Measurements from ENCODE around the gene AGO1. TPM values are rescaled to one million over a fixed set of nuclear protein-coding genes. Genes with fewer than 3 reads are reported as not detected.

Gene AGO1
- total and polyA plus RNA-seq, 2 of the 8 experiments (the other 6 are each of a cell fraction or from before 2014, with no cell fraction given) = 15.1 to 73.7 TPM

- Histone ChIP-seq H2AK5ac (ENCODE audit: low read depth, low read length) (no peak overlapping the region), H3K14ac (ENCODE audit: insufficient read length) (no peak overlapping the region), H3K4me3 (ENCODE audit: extremely low read depth in 1 of 4, insufficient read depth in 2 of 4, low read depth in 3 of 4, low read length in 4 of 4) (no peak overlapping the region), H3K23ac (ENCODE audit: insufficient read length) (no peak overlapping the region), H3K23me2 (ENCODE audit: low read depth, low read length) (no peaks in the 10 kb centered on the region), H4K5ac (ENCODE audit: insufficient read length, low read depth, low read length) (no peak overlapping the region), H3K4me2 (ENCODE audit: insufficient read depth in 1 of 2, low read depth in 2 of 2, low read length in 2 of 2) (no peak overlapping the region), H2BK5ac (ENCODE audit: low read depth, low read length) (no peak overlapping the region), H2AFZ (ENCODE audit: low read length) (no peak overlapping the region), H3K4me1 (replicated peaks in 1 of 4; ENCODE audit: control insufficient read depth in 3 of 4, insufficient read depth in 4 of 4, low read length in 3 of 4) (no peaks in the 10 kb centered on the region), H3K27ac (ENCODE audit: low read depth, low read length) (no peak overlapping the region), H2BK20ac (ENCODE audit: low read length) (no peak overlapping the region), H3K9ac (replicated peaks in 1 of 4; ENCODE audit: extremely low read depth in 1 of 4, low read depth in 3 of 4, low read length in 3 of 4) (no peak overlapping the region), H3K27me3 (replicated peaks in 1 of 4; ENCODE audit: control insufficient read depth in 3 of 4, extremely low read depth in 1 of 4, insufficient read depth in 3 of 4, low read length in 3 of 4) (no peaks in the 10 kb centered on the region), H3K36me3 (ENCODE audit: control insufficient read depth in 2 of 4, insufficient read depth in 4 of 4, low read length in 3 of 4) (peaks cover 8 to 64% (median 36%) of the 10 kb centered on the region in 4 experiments; a peak in 7 of 8 replicates), H4K91ac (replicated peaks; ENCODE audit: insufficient read length, low read length) (no peak overlapping the region), H3K56ac (replicated peaks; ENCODE audit: insufficient read length, low read depth, low read length) (no peak overlapping the region), H2BK12ac (ENCODE audit: low read depth, low read length) (no peak overlapping the region), H2BK15ac (ENCODE audit: low read length) (no peak overlapping the region), H3K4ac (replicated peaks; ENCODE audit: insufficient read length, low read depth, low read length) (no peak overlapping the region), H3K79me1 (ENCODE audit: low read depth, low read length) (no peaks in the 10 kb centered on the region), H3K18ac (ENCODE audit: extremely low read depth, low read length) (no peak overlapping the region), H2BK120ac (replicated peaks; ENCODE audit: low read depth, low read length) (no peak overlapping the region), H3K9me3 (ENCODE audit: insufficient read depth in 2 of 2, low read depth in 1 of 2, low read length in 1 of 2) (no peaks in the 10 kb centered on the region), H4K20me1 (replicated peaks in 1 of 2; ENCODE audit: control insufficient read depth in 1 of 2, insufficient read depth in 2 of 2, low read length in 2 of 2) (peaks cover 6 to 7% of the 10 kb centered on the region in 2 experiments), H3K79me2 (ENCODE audit: control insufficient read depth in 1 of 2, insufficient read depth in 2 of 2, low read length in 2 of 2) (no peaks in the 10 kb centered on the region), H4K8ac (ENCODE audit: extremely low read depth, insufficient read depth, low read length) (no peak overlapping the region)
- ChIA-PET CTCF (ENCODE audit: partially characterized antibody) (interaction anchor here (3.4 kb wide), 1 partner anchor 12 kb away, joined by 22 read pairs; the partner anchor contains the start of gene AGO1), POLR2A (ENCODE audit: partially characterized antibody) (no interaction called here)
- no peak for DNase-seq (ENCODE audit: low read depth in 1 of 2, low spot score in 2 of 2)
- no peak for FAIRE-seq
- WGBS, 2 experiments (ENCODE audit: extremely low coverage in 1 of 2, insufficient coverage in 1 of 2, insufficient read length in 1 of 2, insufficient replicate concordance in 2 of 2, low coverage in 1 of 2, low lambda C conversion rate in 2 of 2, missing lambda C conversion rate in 1 of 2) = 88% methylated on average over 1 of the region's 1 CpG; no CpG with 5 or more reads in 1 of the 2 experiments
- TF ChIP-seq RFX5 (IDR thresholded peaks at IDR 0.05; ENCODE audit: borderline replicate concordance, low read depth, low read length) (no peak), CEBPB (IDR thresholded peaks at IDR 0.05; ENCODE audit: low read depth, low read length) (no peak), POLR2AphosphoS5 (IDR thresholded peaks at IDR 0.05; ENCODE audit: low read depth, low read length) (no peak), JUND (IDR thresholded peaks at IDR 0.05; ENCODE audit: low read length) (no peak), TCF12 (IDR thresholded peaks at IDR 0.05; ENCODE audit: low read depth, low read length) (no peak), TEAD4 (IDR thresholded peaks at IDR 0.05; ENCODE audit: low read depth, low read length) (no peak), RXRA (IDR thresholded peaks at IDR 0.05; ENCODE audit: insufficient read depth, low read depth, low read length) (no peak), EZH2 (IDR thresholded peaks at IDR 0.05; ENCODE audit: low read depth, low read length, severe bottlenecking) (no peak), EGR1 (IDR thresholded peaks at IDR 0.05; ENCODE audit: borderline replicate concordance, low read depth, low read length) (no peak), CHD2 (IDR thresholded peaks at IDR 0.05; ENCODE audit: low read length) (no peak), SP2 (IDR thresholded peaks at IDR 0.05; ENCODE audit: low read length) (no peak), USF2 (IDR thresholded peaks at IDR 0.05; ENCODE audit: low read length) (no peak)
- TF ChIP-seq, protein P1, sequence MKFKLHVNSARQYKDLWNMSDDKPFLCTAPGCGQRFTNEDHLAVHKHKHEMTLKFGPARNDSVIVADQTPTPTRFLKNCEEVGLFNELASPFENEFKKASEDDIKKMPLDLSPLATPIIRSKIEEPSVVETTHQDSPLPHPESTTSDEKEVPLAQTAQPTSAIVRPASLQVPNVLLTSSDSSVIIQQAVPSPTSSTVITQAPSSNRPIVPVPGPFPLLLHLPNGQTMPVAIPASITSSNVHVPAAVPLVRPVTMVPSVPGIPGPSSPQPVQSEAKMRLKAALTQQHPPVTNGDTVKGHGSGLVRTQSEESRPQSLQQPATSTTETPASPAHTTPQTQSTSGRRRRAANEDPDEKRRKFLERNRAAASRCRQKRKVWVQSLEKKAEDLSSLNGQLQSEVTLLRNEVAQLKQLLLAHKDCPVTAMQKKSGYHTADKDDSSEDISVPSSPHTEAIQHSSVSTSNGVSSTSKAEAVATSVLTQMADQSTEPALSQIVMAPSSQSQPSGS (IDR thresholded peaks at IDR 0.05; ENCODE audit: low read length) = no peak
Measured at GRCh38 chr1:35894656-35895055, 11.6 kb downstream of the AGO1 start.
